HepG2 (cell line): Measurements from ENCODE around the gene MAPK12. TPM values are rescaled to one million over a fixed set of nuclear protein-coding genes. Genes with fewer than 3 reads are reported as not detected.
A peak's percentile ranks its signal among the peaks of the same experiment; 100 is the strongest.

Experiments used
- ATF6 ChIP-seq: sonication (generic); formaldehyde crosslinking; conservative IDR thresholded peaks from 2 replicates; pipeline ENCODE4 v1.4.0; 2020; ENCODE audit warnings: missing genetic modification reagents
- HIC2 ChIP-seq: sonication (generic); formaldehyde crosslinking; IDR thresholded peaks from 2 replicates; pipeline ENCODE4 v1.9.0; 2022; ENCODE audit warnings: low read depth, missing genetic modification reagents
- KDM6A ChIP-seq: IDR thresholded peaks from 2 replicates; pipeline ENCODE4 v1.6.1; 2016; ENCODE audit warnings: low read depth
- MTA1 ChIP-seq: sonication (generic); formaldehyde crosslinking; IDR thresholded peaks from 2 replicates; pipeline ENCODE4 v1.4.0; 2020; ENCODE audit warnings: missing genetic modification reagents, mild to moderate bottlenecking, borderline replicate concordance
- MYNN ChIP-seq: sonication (generic); formaldehyde crosslinking; IDR thresholded peaks from 2 replicates; pipeline ENCODE4 v1.4.0; 2020; ENCODE audit warnings: mild to moderate bottlenecking, low read depth, missing genetic modification reagents
- POGZ ChIP-seq: sonication (generic); formaldehyde crosslinking; IDR thresholded peaks from 2 replicates; pipeline ENCODE4 v1.4.0; 2020; ENCODE audit warnings: mild to moderate bottlenecking, missing genetic modification reagents
- ZNF142 ChIP-seq: sonication (generic); formaldehyde crosslinking; IDR thresholded peaks from 2 replicates; pipeline ENCODE4 v1.4.0; 2020; ENCODE audit warnings: missing genetic modification reagents
- ZNF564 ChIP-seq: sonication (generic); formaldehyde crosslinking; IDR thresholded peaks from 2 replicates; pipeline ENCODE4 v1.8.1; 2023; ENCODE audit warnings: mild to moderate bottlenecking, missing genetic modification reagents
- ZZZ3 ChIP-seq: sonication (generic); formaldehyde crosslinking; IDR thresholded peaks from 2 replicates; pipeline ENCODE4 v1.4.0; 2020; ENCODE audit warnings: missing genetic modification reagents, mild to moderate bottlenecking, borderline replicate concordance
- polyA plus RNA-seq, 8 experiments: library from polyadenylated mRNA; depleted of rRNA in 3 of 8; stranded (reverse) in 7 of 8; unstranded in 1 of 8; fragments of >200 nt; fragmentation: Illumina TruSeq in 4 of 8; extraction: Trizol in 4 of 8; gene quantifications; 2 replicates each; pipeline versions ENCODE4 v1.2.1 to v1.2.3, GENCODE V29; 2011 to 2016; ENCODE audit warnings: low read depth in 4 of 8, missing spikeins in 1 of 8, mixed read lengths in 1 of 8; ENCODE audit not compliant: insufficient read depth in 1 of 8
- total RNA-seq, 5 experiments: library from RNA; depleted of rRNA; stranded (reverse); fragments of >200 nt; fragmentation: Illumina TruSeq; extraction: Trizol; gene quantifications; 2 replicates each; pipeline ENCODE4 v1.2.3, GENCODE V29; 2016; ENCODE audit warnings: low read depth in 1 of 5

The MAPK12 gene
- total and polyA plus RNA-seq, 2 of the 13 experiments (the other 11 are each of a cell fraction or from before 2014, with no cell fraction given), result 22.2 to 23.3 TPM

GRCh38 chr22:50270666-50271394, 9.3 kb upstream of the MAPK12 start (continued):
- TF ChIP-seq ATF6, result no peak
- peak; percentile 48; the same call in 1 of the 2 replicates for TF ChIP-seq HIC2 (CRISPR knock-in tag)
- no peak for TF ChIP-seq KDM6A (CRISPR knock-in tag)
- TF ChIP-seq ZZZ3 (CRISPR knock-in tag), result no peak
- TF ChIP-seq POGZ (CRISPR knock-in tag), result no peak
- TF ChIP-seq ZNF564 (CRISPR knock-in tag), result 0 out of 2 replicates have a peak, but pooled peaks have one; percentile 54
- TF ChIP-seq MTA1 (CRISPR knock-in tag), result peak; percentile 26; the same call in 1 of the 2 replicates
- no peak for TF ChIP-seq MYNN
- peak; percentile 45; the same call in 1 of the 2 replicates for TF ChIP-seq ZNF142
